COR-L47 (cell line): ENCODE measurements around the gene APBA1.

Source experiments
- DNase-seq: peaks from one replicate; lab custom pipeline; 2025; lab: John Stamatoyannopoulos, UW

The APBA1 gene

GRCh38 chr9:69397384-69398214 is 274.6 kb downstream of the APBA1 start:
- no peak for DNase-seq

GRCh38 chr9:69396759-69397158 is 275.4 kb downstream of the APBA1 start:
- DNase-seq, result no peak

- no peak for DNase-seq
Measured at GRCh38 chr9:69395718-69396117, 276.5 kb downstream of the APBA1 start.

GRCh38 chr9:69393425-69393824 is 278.7 kb downstream of the APBA1 start:
- DNase-seq, result no peak

GRCh38 chr9:69392826-69393225 is 279.3 kb downstream of the APBA1 start:
- DNase-seq, result no peak

- DNase-seq, result no peak
Measured at GRCh38 chr9:69391946-69392345, 280.2 kb downstream of the APBA1 start.

- no peak for DNase-seq
Measured at GRCh38 chr9:69391487-69391886, 280.7 kb downstream of the APBA1 start.

GRCh38 chr9:69389437-69389995 is 282.7 kb downstream of the APBA1 start:
- DNase-seq, result peak; percentile 28

- no peak for DNase-seq
Measured at GRCh38 chr9:69388596-69388995, 283.6 kb downstream of the APBA1 start.

- no peak for DNase-seq
Measured at GRCh38 chr9:69386651-69387050, 285.5 kb downstream of the APBA1 start.

- DNase-seq, result peak; percentile 50
Measured at GRCh38 chr9:69385581-69386033, 286.6 kb downstream of the APBA1 start.

GRCh38 chr9:69382135-69382534 is 290.0 kb downstream of the APBA1 start:
- no peak for DNase-seq

- DNase-seq, result no peak
Measured at GRCh38 chr9:69380811-69381210, 291.4 kb downstream of the APBA1 start.

- no peak for DNase-seq
Measured at GRCh38 chr9:69380301-69380700, 291.9 kb downstream of the APBA1 start.

GRCh38 chr9:69379270-69379982 is 292.7 kb downstream of the APBA1 start:
- no peak for DNase-seq

GRCh38 chr9:69377981-69378380 is 294.2 kb downstream of the APBA1 start:
- no peak for DNase-seq
